ENCODE data around the gene NDUFB4. TPM values are rescaled to one million over a fixed set of nuclear protein-coding genes. Genes with fewer than 3 reads are reported as not detected.

Gene NDUFB4
- total RNA-seq, 1 experiment from 2014 or later: 161 TPM

DNA sequence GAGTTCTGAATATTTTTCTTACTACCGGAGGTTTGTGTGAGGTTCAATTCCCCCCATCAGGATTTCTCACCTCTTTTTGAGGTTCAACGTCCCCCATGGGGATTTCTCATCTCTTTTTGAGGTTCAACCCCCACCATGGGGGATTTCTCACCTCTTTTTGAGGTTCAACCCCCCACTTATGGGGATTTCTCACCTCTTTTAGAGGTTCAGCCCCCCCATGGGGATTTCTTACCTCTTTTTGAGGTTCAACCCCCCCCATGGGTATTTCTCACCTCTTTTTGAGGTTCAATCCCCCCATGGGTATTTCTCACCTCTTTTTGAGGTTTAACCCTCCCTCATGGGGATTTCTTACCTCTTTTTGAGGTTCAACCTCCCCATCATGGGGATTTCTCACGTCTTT, 26.3 kb downstream of the NDUFB4 start (continued):
- TF ChIP-seq TCF7L2 (IDR thresholded peaks at IDR 0.05; ENCODE audit: borderline replicate concordance, extremely low read depth, insufficient read depth, insufficient read length) (no peak), YY1 (IDR thresholded peaks at IDR 0.05; ENCODE audit: extremely low read depth, insufficient replicate concordance, low read depth, low read length) (no peak), RAD21 (IDR thresholded peaks at IDR 0.05; ENCODE audit: low read depth) (no peak)

DNA sequence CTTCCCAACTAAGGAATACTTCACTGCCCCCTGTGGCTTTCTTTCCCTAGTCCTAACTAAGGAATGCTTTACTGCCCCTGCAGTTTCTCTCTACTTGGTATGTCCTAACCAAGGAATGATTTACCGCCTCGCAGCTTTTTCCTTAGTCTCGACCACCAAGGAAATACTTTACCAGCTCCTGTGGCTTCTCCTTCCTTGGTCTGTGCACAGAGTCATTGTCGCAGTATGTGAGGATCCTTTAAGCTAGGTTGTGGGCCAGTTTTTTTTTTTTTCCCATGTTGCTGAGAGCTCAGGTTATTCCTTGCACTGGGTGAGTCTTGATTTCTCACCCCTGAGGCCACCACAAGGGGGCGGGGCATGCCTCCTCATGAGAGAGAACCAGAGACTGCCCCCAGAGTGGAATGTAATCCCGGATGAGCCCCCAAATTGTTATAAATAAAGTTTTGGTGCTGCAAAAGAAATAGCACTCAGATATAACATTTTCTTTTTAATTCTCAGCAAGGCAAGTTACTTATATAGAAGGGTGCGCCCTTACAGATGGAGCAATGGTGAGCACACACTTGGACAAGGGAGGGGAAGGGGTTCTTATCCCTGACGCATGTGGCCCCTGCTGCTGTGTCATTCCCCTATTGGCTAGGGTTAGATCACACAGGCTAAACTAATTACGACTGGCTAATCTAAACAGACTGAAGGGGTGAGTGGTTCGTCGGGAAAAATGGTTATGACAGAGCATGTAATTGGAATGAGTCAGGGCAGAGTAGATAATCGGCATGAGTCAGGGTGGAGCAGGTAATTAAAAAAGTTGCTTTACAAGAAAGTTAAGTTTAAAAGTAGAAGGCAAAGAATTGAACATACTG, 27.0 kb downstream of the NDUFB4 start:
- Histone ChIP-seq H3K27ac (ENCODE audit: low read depth, low read length) (peak overlapping the region; percentile 46), H3K4me1 (ENCODE audit: control insufficient read depth in 1 of 2, insufficient read depth in 2 of 2, low read length in 2 of 2) (peaks cover 13 to 29% of the 10 kb centered on the region in 2 experiments), H3K9me3 (ENCODE audit: control insufficient read depth in 1 of 2, insufficient read depth in 1 of 2, low read depth in 1 of 2, low read length in 2 of 2) (no peaks in the 10 kb centered on the region), H3K4me2 (ENCODE audit: low read length) (peak overlapping the region; percentile 78), H3K27me3 (ENCODE audit: insufficient read depth, low read length) (no peaks in the 10 kb centered on the region), H3K9me2 (ENCODE audit: insufficient read depth) (no peaks in the 10 kb centered on the region), H3K4me3 (replicated peaks in 1 of 2; ENCODE audit: low read depth in 1 of 2, low read length in 2 of 2) (peak overlapping the region; percentile 43 to 49), H2AFZ (ENCODE audit: low read depth, low read length, poor library complexity, severe bottlenecking) (peak overlapping the region; percentile 87), H3K36me3 (ENCODE audit: control insufficient read depth in 1 of 2, insufficient read depth in 2 of 2, low read length in 2 of 2) (no peaks in the 10 kb centered on the region), H3K79me2 (ENCODE audit: insufficient read depth, low read length) (no peaks in the 10 kb centered on the region), H3K9ac (ENCODE audit: low read length) (peak overlapping the region; percentile 60), H4K20me1 (ENCODE audit: insufficient read depth) (no peaks in the 10 kb centered on the region)
- ChIA-PET POLR2A (interaction anchor here (0.7 to 1.6 kb wide), 4 partner anchors 8 to 55 kb away, joined by 3 to 5 read pairs (median 4); partner anchors contain the start of gene NDUFB4), RAD21 (ENCODE audit: low non-redundant PET in 1 of 2, low total read pairs in 2 of 2, uncharacterized antibody in 2 of 2, unreplicated experiment in 2 of 2) (interaction anchor here in 1 of 2 experiments (1.1 kb wide), 1 partner anchor 172 kb away, joined by 3 read pairs; no protein-coding TSS in a partner anchor), CTCF (interaction anchor here (0.5 to 1.2 kb wide), 9 partner anchors 9 to 642 kb away, joined by 3 to 6 read pairs (median 3); partner anchors contain the start of gene NDUFB4)
- intact Hi-C loops (cut with micrococcal nuclease): loop anchor here (1.0 to 2.0 kb wide), 2 partner anchors 120 to 172 kb away; partner anchors contain the start of genes GTF2E1 and RABL3
- peak; percentile 85 for ATAC-seq
- BruUV-seq (replicated peaks): TSS peak; percentile 98
- peak; percentile 93 for DNase-seq (ENCODE audit: low read depth, low spot score)
- TF ChIP-seq EZH2phosphoT487 (IDR thresholded peaks at IDR 0.05; ENCODE audit: borderline replicate concordance): no peak
- TF ChIP-seq, protein P1, sequence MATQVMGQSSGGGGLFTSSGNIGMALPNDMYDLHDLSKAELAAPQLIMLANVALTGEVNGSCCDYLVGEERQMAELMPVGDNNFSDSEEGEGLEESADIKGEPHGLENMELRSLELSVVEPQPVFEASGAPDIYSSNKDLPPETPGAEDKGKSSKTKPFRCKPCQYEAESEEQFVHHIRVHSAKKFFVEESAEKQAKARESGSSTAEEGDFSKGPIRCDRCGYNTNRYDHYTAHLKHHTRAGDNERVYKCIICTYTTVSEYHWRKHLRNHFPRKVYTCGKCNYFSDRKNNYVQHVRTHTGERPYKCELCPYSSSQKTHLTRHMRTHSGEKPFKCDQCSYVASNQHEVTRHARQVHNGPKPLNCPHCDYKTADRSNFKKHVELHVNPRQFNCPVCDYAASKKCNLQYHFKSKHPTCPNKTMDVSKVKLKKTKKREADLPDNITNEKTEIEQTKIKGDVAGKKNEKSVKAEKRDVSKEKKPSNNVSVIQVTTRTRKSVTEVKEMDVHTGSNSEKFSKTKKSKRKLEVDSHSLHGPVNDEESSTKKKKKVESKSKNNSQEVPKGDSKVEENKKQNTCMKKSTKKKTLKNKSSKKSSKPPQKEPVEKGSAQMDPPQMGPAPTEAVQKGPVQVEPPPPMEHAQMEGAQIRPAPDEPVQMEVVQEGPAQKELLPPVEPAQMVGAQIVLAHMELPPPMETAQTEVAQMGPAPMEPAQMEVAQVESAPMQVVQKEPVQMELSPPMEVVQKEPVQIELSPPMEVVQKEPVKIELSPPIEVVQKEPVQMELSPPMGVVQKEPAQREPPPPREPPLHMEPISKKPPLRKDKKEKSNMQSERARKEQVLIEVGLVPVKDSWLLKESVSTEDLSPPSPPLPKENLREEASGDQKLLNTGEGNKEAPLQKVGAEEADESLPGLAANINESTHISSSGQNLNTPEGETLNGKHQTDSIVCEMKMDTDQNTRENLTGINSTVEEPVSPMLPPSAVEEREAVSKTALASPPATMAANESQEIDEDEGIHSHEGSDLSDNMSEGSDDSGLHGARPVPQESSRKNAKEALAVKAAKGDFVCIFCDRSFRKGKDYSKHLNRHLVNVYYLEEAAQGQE (IDR thresholded peaks at IDR 0.05; ENCODE audit: low read depth): no peak
- peak; percentile 79 for TF ChIP-seq RAD21 (IDR thresholded peaks at IDR 0.05; ENCODE audit: low read depth)
- peak; percentile 83 for TF ChIP-seq FOSL1 (IDR thresholded peaks at IDR 0.05; ENCODE audit: low read depth)
- TF ChIP-seq JUND (IDR thresholded peaks at IDR 0.05): peak; percentile 78
- TF ChIP-seq EGR1 (IDR thresholded peaks at IDR 0.05; ENCODE audit: low read depth): no peak
- peak; percentile 63; the same call in 1 of the 2 replicates for TF ChIP-seq CEBPB (IDR thresholded peaks at IDR 0.05; ENCODE audit: low read depth)
- TF ChIP-seq, protein P2, sequence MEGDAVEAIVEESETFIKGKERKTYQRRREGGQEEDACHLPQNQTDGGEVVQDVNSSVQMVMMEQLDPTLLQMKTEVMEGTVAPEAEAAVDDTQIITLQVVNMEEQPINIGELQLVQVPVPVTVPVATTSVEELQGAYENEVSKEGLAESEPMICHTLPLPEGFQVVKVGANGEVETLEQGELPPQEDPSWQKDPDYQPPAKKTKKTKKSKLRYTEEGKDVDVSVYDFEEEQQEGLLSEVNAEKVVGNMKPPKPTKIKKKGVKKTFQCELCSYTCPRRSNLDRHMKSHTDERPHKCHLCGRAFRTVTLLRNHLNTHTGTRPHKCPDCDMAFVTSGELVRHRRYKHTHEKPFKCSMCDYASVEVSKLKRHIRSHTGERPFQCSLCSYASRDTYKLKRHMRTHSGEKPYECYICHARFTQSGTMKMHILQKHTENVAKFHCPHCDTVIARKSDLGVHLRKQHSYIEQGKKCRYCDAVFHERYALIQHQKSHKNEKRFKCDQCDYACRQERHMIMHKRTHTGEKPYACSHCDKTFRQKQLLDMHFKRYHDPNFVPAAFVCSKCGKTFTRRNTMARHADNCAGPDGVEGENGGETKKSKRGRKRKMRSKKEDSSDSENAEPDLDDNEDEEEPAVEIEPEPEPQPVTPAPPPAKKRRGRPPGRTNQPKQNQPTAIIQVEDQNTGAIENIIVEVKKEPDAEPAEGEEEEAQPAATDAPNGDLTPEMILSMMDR (IDR thresholded peaks at IDR 0.05 in 2 of 3, conservative IDR thresholded peaks at IDR 0.05 in 1 of 3; ENCODE audit: borderline replicate concordance in 1 of 3, insufficient read depth in 1 of 3, low read depth in 2 of 3, low read length in 2 of 3): peak; percentile 56 to 71 (median 70); a peak in 5 of 6 replicates
- no peak for TF ChIP-seq ELF1 (IDR thresholded peaks at IDR 0.05; ENCODE audit: borderline replicate concordance, low read depth)
- TF ChIP-seq SIN3A (IDR thresholded peaks at IDR 0.05; ENCODE audit: low read depth): no peak
- no peak for TF ChIP-seq SRF (IDR thresholded peaks at IDR 0.05; ENCODE audit: low read depth)
- TF ChIP-seq CBX3 (IDR thresholded peaks at IDR 0.05; ENCODE audit: low read depth): peak; percentile 42; the same call in 1 of the 2 replicates
- no peak for TF ChIP-seq ZFX (IDR thresholded peaks at IDR 0.05)
- TF ChIP-seq POLR2A (IDR thresholded peaks at IDR 0.05; ENCODE audit: borderline replicate concordance, extremely low read depth, insufficient read depth, insufficient read length): no peak
- TF ChIP-seq EZH2 (IDR thresholded peaks at IDR 0.05): no peak
- TF ChIP-seq POLR2AphosphoS5 (IDR thresholded peaks at IDR 0.05; ENCODE audit: low read depth, low read length): no peak; the same call in 1 of the 2 replicates
- TF ChIP-seq ZNF274 (IDR thresholded peaks at IDR 0.05; ENCODE audit: low read depth, low read length): no peak
- no peak for TF ChIP-seq YY1 (IDR thresholded peaks at IDR 0.05; ENCODE audit: extremely low read depth, insufficient replicate concordance, low read depth, low read length)
- peak; percentile 66 for TF ChIP-seq SP1 (IDR thresholded peaks at IDR 0.05; ENCODE audit: low read depth)
